MM.1S (cell line): ENCODE data around the gene FEM1C.

Source experiments
- CTCF ChIP-seq: fragments of 300-600 bp; sonication (generic); IDR thresholded peaks from 2 replicates; pipeline ENCODE4 v1.5.1; 2016; ENCODE audit warnings: antibody characterized with exemption, low read length, mixed read lengths
- EZH2phosphoT487 ChIP-seq: fragments of 300-600 bp; sonication (generic); IDR thresholded peaks from 2 replicates; pipeline ENCODE4 v1.6.1; 2018; ENCODE audit warnings: antibody characterized with exemption, low read length

GRCh38 chr5:115577329-115577728, 32.8 kb upstream of the FEM1C start:
- no peak for TF ChIP-seq CTCF
- no peak for TF ChIP-seq EZH2phosphoT487
